NT2/D1 (cell line): Measurements from ENCODE around the gene SPRTN.

Experiments
- YY1 ChIP-seq: IDR thresholded peaks from 2 replicates; pipeline ENCODE4 v1.6.1; 2011; ENCODE audit not compliant: insufficient read length, insufficient read depth
- ZNF274 ChIP-seq: IDR thresholded peaks from 2 replicates; pipeline ENCODE4 v1.6.1; 2011; ENCODE audit warnings: mild to moderate bottlenecking, low read depth, low read length

GRCh38 chr1:231335663-231336602 is 2.2 kb upstream of the SPRTN start:
- TF ChIP-seq ZNF274 (no peak), YY1 (no peak)
